IPS-18a (cell line): ENCODE results near the gene SASH1.

ENCODE experiments used
- H3K27ac ChIP-seq: one replicate; pipeline ENCODE4 v1.5.1; 2013; ENCODE audit warnings: low read length
- H3K27me3 ChIP-seq: one replicate; pipeline ENCODE4 v1.6.1; 2013; ENCODE audit warnings: mild to moderate bottlenecking, low read length; ENCODE audit not compliant: control insufficient read depth, insufficient read depth
- H3K36me3 ChIP-seq: one replicate; pipeline ENCODE4 v1.6.1; 2013; ENCODE audit warnings: low read depth, low read length; ENCODE audit not compliant: control insufficient read depth
- H3K4me1 ChIP-seq: one replicate; pipeline ENCODE4 v1.6.1; 2013; ENCODE audit warnings: low read depth, low read length; ENCODE audit not compliant: control insufficient read depth
- H3K4me3 ChIP-seq: one replicate; pipeline ENCODE4 v1.5.1; 2013; ENCODE audit warnings: low read length
- H3K9ac ChIP-seq: one replicate; pipeline ENCODE4 v1.6.1; 2013; ENCODE audit warnings: mild to moderate bottlenecking, low read length, moderate library complexity
- H3K9me3 ChIP-seq: one replicate; pipeline ENCODE4 v1.6.1; 2013; ENCODE audit warnings: low read depth, low read length; ENCODE audit not compliant: control insufficient read depth

Gene SASH1

GRCh38 chr6:148455674-148456558 lies 113.3 kb downstream of the SASH1 start:
- no peak overlapping the region for H3K9ac ChIP-seq
- H3K4me1 ChIP-seq = no peaks in the 10 kb centered on the region
- H3K27ac ChIP-seq = no peak overlapping the region
- H3K36me3 ChIP-seq = no peaks in the 10 kb centered on the region
- H3K4me3 ChIP-seq = no peak overlapping the region
- H3K9me3 ChIP-seq = no peaks in the 10 kb centered on the region
- no peaks in the 10 kb centered on the region for H3K27me3 ChIP-seq

DNA sequence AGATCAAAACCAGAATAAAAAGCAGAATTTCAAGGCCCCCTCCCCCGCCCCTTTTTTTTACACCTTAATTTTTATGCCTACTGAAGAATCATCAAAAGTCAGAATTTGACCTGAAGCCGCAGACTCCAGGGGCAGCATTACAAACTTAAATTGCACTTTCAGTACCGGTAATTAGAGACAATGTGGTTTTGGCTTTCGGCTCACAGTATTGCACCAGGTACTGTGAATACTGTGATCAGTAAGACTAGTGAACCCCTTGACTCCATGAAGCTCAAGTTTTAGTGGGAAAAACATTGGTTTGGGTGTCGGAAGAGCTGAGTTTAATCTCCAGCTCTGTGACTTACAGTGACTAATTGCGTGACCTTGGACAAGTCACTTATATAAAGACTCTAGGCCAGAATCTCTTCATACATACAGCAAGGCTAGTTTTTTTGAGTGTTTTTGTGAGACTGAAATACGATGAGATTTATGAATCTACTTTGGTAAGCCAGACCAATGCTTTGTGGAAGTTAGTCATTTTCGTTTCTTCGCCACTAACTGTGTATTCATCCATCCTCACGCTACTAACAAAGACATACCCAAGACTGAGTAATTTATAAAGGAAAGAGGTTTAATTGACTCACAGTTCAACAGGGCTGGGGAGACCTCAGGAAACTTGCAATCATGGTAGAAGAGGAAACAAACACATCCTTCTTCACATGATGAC lies 114.7 kb downstream of the SASH1 start:
- Histone ChIP-seq H3K27ac (no peak overlapping the region), H3K9me3 (no peaks in the 10 kb centered on the region)

DNA sequence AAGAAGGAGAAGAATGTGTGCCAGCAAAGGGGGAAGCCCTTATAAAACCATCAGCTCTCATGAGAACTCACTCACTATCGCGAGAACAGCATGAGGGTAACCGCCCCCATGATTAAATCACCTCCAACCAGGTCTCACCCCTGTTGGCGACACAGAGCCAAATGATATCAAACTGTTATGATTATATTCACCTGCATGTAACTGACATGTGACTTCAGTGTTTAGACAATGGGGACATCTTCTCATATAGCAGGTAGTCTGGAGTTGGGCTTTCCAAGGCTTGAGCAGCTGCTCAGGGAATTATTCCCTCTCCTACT lies 115.2 kb downstream of the SASH1 start:
- H3K9ac ChIP-seq = no peak overlapping the region
- H3K4me3 ChIP-seq = no peak overlapping the region
- H3K27me3 ChIP-seq = no peaks in the 10 kb centered on the region
- no peak overlapping the region for H3K27ac ChIP-seq
- H3K4me1 ChIP-seq = no peaks in the 10 kb centered on the region
- no peaks in the 10 kb centered on the region for H3K36me3 ChIP-seq
- H3K9me3 ChIP-seq = no peaks in the 10 kb centered on the region

More for the DNA sequence above, 114.7 kb downstream of the SASH1 start:
- Histone ChIP-seq H3K9ac (no peak overlapping the region), H3K27me3 (no peaks in the 10 kb centered on the region), H3K4me3 (no peak overlapping the region), H3K36me3 (no peaks in the 10 kb centered on the region), H3K4me1 (no peaks in the 10 kb centered on the region)

DNA sequence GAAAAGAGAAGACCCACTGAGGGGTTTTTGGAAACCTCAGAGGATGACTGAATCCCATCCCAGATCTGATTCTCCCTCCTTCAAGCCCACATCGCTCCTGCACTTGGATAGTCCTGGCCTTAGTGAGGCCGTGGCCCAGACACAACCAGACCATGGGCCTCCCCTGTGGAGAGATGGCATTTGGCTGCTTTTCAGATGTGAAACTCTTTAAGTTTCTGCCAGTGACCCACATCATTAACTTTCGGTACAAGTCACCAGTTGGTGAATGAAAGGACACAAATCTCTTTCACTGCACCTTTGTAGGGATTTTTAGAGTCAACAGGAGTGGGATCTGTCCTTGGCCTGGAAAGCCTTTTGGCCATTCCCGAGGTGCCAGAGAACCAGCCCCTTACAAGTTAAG lies 116.6 kb downstream of the SASH1 start:
- no peak overlapping the region for H3K9ac ChIP-seq
- no peaks in the 10 kb centered on the region for H3K27me3 ChIP-seq
- no peak overlapping the region for H3K4me3 ChIP-seq
- H3K9me3 ChIP-seq = no peaks in the 10 kb centered on the region
- H3K4me1 ChIP-seq = peaks cover 4% of the 10 kb centered on the region
- no peak overlapping the region for H3K27ac ChIP-seq
- no peaks in the 10 kb centered on the region for H3K36me3 ChIP-seq

DNA sequence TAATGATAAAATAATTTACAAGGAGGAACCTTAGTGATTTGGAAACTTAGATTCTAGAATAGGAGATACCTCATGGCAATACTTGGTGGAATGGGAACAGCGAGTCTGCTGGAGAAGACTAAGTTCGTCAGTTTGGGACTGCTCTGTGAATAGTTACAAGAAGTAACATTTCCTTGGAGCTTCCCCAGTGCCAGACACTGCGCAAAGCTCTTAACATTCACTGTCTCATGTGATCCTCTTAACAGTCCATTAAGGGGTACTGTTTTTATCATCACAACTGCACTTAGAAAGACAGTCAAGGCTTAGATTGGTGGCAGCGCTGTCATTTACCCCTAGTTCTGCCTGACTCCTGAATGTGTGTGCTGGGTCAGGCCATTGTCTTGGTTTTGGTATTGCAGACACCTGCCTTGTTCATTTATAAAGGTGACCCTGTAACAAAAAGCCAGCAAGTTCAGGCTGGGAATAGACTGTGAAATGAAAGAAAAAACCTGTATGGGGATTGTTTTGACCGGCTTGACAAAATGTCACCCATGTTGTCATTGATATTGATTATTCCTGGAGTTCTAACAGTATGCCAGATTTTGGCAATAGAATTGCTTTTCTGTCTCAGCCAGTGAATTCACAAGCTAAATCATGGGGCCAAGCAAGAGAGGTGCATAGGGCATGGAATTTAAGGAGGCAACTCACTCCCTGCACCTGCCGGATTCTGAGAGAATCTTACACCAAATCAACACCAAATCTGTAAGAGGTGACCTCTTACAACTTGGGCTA lies 118.4 kb downstream of the SASH1 start:
- no peaks in the 10 kb centered on the region for H3K9me3 ChIP-seq
- no peaks in the 10 kb centered on the region for H3K27me3 ChIP-seq
- no peak overlapping the region for H3K27ac ChIP-seq
- H3K9ac ChIP-seq = no peak overlapping the region
- peaks cover 8% of the 10 kb centered on the region for H3K4me1 ChIP-seq
- no peaks in the 10 kb centered on the region for H3K36me3 ChIP-seq
- no peak overlapping the region for H3K4me3 ChIP-seq

GRCh38 chr6:148461986-148462577 lies 119.4 kb downstream of the SASH1 start:
- Histone ChIP-seq H3K9me3 (no peaks in the 10 kb centered on the region), H3K36me3 (no peaks in the 10 kb centered on the region), H3K4me1 (peaks cover 8% of the 10 kb centered on the region), H3K27me3 (no peaks in the 10 kb centered on the region), H3K9ac (no peak overlapping the region), H3K4me3 (no peak overlapping the region), H3K27ac (no peak overlapping the region)

- Histone ChIP-seq H3K27me3 (no peaks in the 10 kb centered on the region), H3K9me3 (no peaks in the 10 kb centered on the region), H3K4me3 (no peak overlapping the region), H3K9ac (no peak overlapping the region), H3K4me1 (peaks cover 8% of the 10 kb centered on the region), H3K27ac (no peak overlapping the region), H3K36me3 (no peaks in the 10 kb centered on the region)
Measured at GRCh38 chr6:148463671-148464070, 121.0 kb downstream of the SASH1 start.

DNA sequence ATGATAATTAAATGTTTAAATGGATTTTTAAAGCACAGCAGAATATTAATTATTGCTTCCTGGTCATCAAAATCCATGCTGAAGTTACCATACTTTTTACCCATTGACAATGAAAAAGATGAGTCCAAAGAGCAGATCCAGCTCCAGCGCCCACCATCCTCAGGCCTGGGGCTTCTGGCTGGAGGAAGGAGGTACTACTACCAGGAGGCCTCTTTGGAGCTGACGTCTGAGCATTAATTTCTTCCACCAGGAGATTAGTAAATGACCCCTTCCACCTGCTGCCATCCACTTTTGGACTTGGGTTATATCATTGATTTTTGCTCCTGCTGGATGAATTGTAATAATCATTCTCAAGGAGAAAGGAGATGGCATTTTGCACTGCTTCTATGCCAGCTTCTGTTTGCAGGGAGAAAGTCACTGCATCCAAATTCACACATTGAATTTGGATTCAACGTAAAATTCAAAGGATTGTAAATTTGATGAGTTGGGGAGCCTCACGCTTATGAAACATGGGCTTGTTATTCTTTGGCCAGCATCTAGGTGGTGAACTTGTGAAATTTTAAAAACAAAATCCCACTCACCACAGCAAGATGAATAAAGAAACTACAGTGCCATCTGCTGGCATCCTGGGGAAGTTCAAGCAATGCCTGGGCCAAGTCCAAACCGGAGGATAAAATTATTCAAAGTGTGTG lies 121.8 kb downstream of the SASH1 start:
- H3K9ac ChIP-seq = no peak overlapping the region
- no peaks in the 10 kb centered on the region for H3K36me3 ChIP-seq
- peaks cover 8% of the 10 kb centered on the region for H3K4me1 ChIP-seq
- H3K27ac ChIP-seq = no peak overlapping the region
- H3K4me3 ChIP-seq = no peak overlapping the region
- no peaks in the 10 kb centered on the region for H3K9me3 ChIP-seq
- no peaks in the 10 kb centered on the region for H3K27me3 ChIP-seq

DNA sequence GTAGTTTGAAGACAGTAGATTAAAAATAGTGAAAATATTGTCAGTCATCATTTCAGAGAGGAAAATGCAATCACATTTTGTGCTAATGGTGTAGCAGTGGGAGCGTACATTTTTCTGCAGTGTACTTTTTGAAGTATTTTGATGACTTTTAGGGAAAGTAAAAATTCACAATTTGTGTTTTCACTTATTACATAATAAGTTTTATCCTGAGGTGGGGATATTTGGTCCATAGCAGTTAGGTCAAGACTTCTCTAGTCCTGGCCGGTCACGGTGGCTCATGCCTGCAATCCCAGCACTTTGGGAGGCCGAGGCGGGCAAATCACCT lies 122.3 kb downstream of the SASH1 start:
- Histone ChIP-seq H3K36me3 (no peaks in the 10 kb centered on the region), H3K9ac (no peak overlapping the region), H3K9me3 (no peaks in the 10 kb centered on the region), H3K27ac (no peak overlapping the region), H3K4me1 (peaks cover 8% of the 10 kb centered on the region), H3K27me3 (no peaks in the 10 kb centered on the region), H3K4me3 (no peak overlapping the region)

- Histone ChIP-seq H3K27me3 (no peaks in the 10 kb centered on the region), H3K4me3 (no peak overlapping the region), H3K4me1 (peaks cover 12% of the 10 kb centered on the region), H3K36me3 (no peaks in the 10 kb centered on the region), H3K9ac (no peak overlapping the region), H3K27ac (no peak overlapping the region), H3K9me3 (no peaks in the 10 kb centered on the region)
Measured at GRCh38 chr6:148465670-148466069, 123.0 kb downstream of the SASH1 start.

- Histone ChIP-seq H3K4me1 (peaks cover 16% of the 10 kb centered on the region), H3K36me3 (no peaks in the 10 kb centered on the region), H3K4me3 (no peak overlapping the region), H3K27ac (no peak overlapping the region), H3K9me3 (no peaks in the 10 kb centered on the region), H3K9ac (no peak overlapping the region), H3K27me3 (no peaks in the 10 kb centered on the region)
Measured at GRCh38 chr6:148466158-148466557, 123.5 kb downstream of the SASH1 start.
